SJCRH30 (cell line): Measurements from ENCODE around the gene CACNB4. TPM values are rescaled to one million over a fixed set of nuclear protein-coding genes. Genes with fewer than 3 reads are reported as not detected.

Experiments used
- DNase-seq, 2 experiments: peaks; one replicate each; pipeline ENCODE4 v3.0.0-alpha.2; 2015 to 2020
- H3K27ac ChIP-seq: fragments of 250-450 bp; sonication (Bioruptor Pico); 2 replicates; pipeline ENCODE4 v1.5.1; 2020; ENCODE audit warnings: mild to moderate bottlenecking, moderate library complexity
- H3K27me3 ChIP-seq: fragments of 250-450 bp; sonication (Bioruptor Pico); 2 replicates; pipeline ENCODE4 v1.5.1; 2020; ENCODE audit warnings: mild to moderate bottlenecking, moderate library complexity
- H3K36me3 ChIP-seq: fragments of 250-450 bp; sonication (Bioruptor Pico); 2 replicates; pipeline ENCODE4 v1.5.1; 2020; ENCODE audit warnings: mild to moderate bottlenecking, moderate library complexity
- H3K4me1 ChIP-seq: fragments of 250-450 bp; sonication (Bioruptor Pico); 2 replicates; pipeline ENCODE4 v1.5.1; 2020; ENCODE audit warnings: mild to moderate bottlenecking, moderate library complexity
- H3K4me3 ChIP-seq: fragments of 250-450 bp; sonication (Bioruptor Pico); 2 replicates; pipeline ENCODE4 v1.5.1; 2020; ENCODE audit warnings: mild to moderate bottlenecking, moderate library complexity
- H3K9me3 ChIP-seq: fragments of 250-450 bp; sonication (Bioruptor Pico); replicated peaks from 2 replicates; pipeline ENCODE4 v1.5.1; 2020; ENCODE audit warnings: mild to moderate bottlenecking, moderate library complexity
- total RNA-seq: library from RNA; depleted of rRNA; stranded (reverse); fragments of >200 nt; shearing (Covaris generic); gene quantifications from 2 replicates; pipeline ENCODE4 v1.2.3, GENCODE V29; 2014

Gene CACNB4
- total RNA-seq, 1 experiment from 2014 or later, result 2.2 TPM

GRCh38 chr2:152050915-152051314 is 47.9 kb downstream of the CACNB4 start:
- Histone ChIP-seq H3K4me1 (peaks cover 3% of the 10 kb centered on the region; the same call in 1 of the 2 replicates), H3K27me3 (no peaks in the 10 kb centered on the region), H3K4me3 (no peak overlapping the region), H3K36me3 (no peaks in the 10 kb centered on the region), H3K27ac (no peak overlapping the region), H3K9me3 (no peaks in the 10 kb centered on the region)
- no peak for DNase-seq

GRCh38 chr2:152050341-152050740 is 48.5 kb downstream of the CACNB4 start:
- Histone ChIP-seq H3K36me3 (no peaks in the 10 kb centered on the region), H3K4me1 (peaks cover 3% of the 10 kb centered on the region; the same call in 1 of the 2 replicates), H3K27ac (no peak overlapping the region), H3K9me3 (no peaks in the 10 kb centered on the region), H3K4me3 (no peak overlapping the region), H3K27me3 (no peaks in the 10 kb centered on the region)
- no peak for DNase-seq

GRCh38 chr2:152049541-152049940 is 49.3 kb downstream of the CACNB4 start:
- Histone ChIP-seq H3K4me1 (peaks cover 3% of the 10 kb centered on the region; the same call in 1 of the 2 replicates), H3K27me3 (no peaks in the 10 kb centered on the region), H3K4me3 (no peak overlapping the region), H3K27ac (no peak overlapping the region), H3K36me3 (no peaks in the 10 kb centered on the region), H3K9me3 (no peaks in the 10 kb centered on the region)
- no peak for DNase-seq

- DNase-seq, result peak in 1 of 2 experiments; percentile 39
- no peak overlapping the region for H3K27ac ChIP-seq
Measured at GRCh38 chr2:152047824-152048471, 50.9 kb downstream of the CACNB4 start.

GRCh38 chr2:152046940-152047339 is 51.9 kb downstream of the CACNB4 start:
- DNase-seq, result no peak
- Histone ChIP-seq H3K36me3 (no peaks in the 10 kb centered on the region), H3K4me1 (no peaks in the 10 kb centered on the region), H3K27ac (no peak overlapping the region), H3K27me3 (no peaks in the 10 kb centered on the region), H3K4me3 (no peak overlapping the region), H3K9me3 (no peaks in the 10 kb centered on the region)

More at GRCh38 chr2:152047824-152048471, 50.9 kb downstream of the CACNB4 start:
- Histone ChIP-seq H3K27me3 (no peaks in the 10 kb centered on the region), H3K9me3 (no peaks in the 10 kb centered on the region), H3K36me3 (no peaks in the 10 kb centered on the region), H3K4me3 (no peak overlapping the region), H3K4me1 (no peaks in the 10 kb centered on the region)

- DNase-seq, result no peak
- H3K4me1 ChIP-seq, result no peaks in the 10 kb centered on the region
- H3K27me3 ChIP-seq, result no peaks in the 10 kb centered on the region
- H3K4me3 ChIP-seq, result no peak overlapping the region
- no peaks in the 10 kb centered on the region for H3K36me3 ChIP-seq
- no peaks in the 10 kb centered on the region for H3K9me3 ChIP-seq
- no peak overlapping the region for H3K27ac ChIP-seq
Measured at GRCh38 chr2:152042636-152043615, 55.9 kb downstream of the CACNB4 start.

- Histone ChIP-seq H3K4me3 (no peak overlapping the region), H3K27me3 (no peaks in the 10 kb centered on the region), H3K36me3 (no peaks in the 10 kb centered on the region), H3K4me1 (no peaks in the 10 kb centered on the region), H3K27ac (no peak overlapping the region), H3K9me3 (no peaks in the 10 kb centered on the region)
- peak in 1 of 2 experiments; percentile 38 for DNase-seq
Measured at GRCh38 chr2:152038441-152038958, 60.3 kb downstream of the CACNB4 start.

- H3K4me3 ChIP-seq, result no peak overlapping the region
- H3K27me3 ChIP-seq, result no peaks in the 10 kb centered on the region
- no peaks in the 10 kb centered on the region for H3K36me3 ChIP-seq
- H3K9me3 ChIP-seq, result no peaks in the 10 kb centered on the region
- H3K27ac ChIP-seq, result no peak overlapping the region
- DNase-seq, result peak; percentile 58 to 64
- H3K4me1 ChIP-seq, result no peaks in the 10 kb centered on the region
Measured at GRCh38 chr2:152037743-152038435, 61.0 kb downstream of the CACNB4 start.

- H3K27ac ChIP-seq, result no peak overlapping the region
- DNase-seq, result peak; percentile 66 to 87
- H3K4me3 ChIP-seq, result no peak overlapping the region
- no peaks in the 10 kb centered on the region for H3K9me3 ChIP-seq
- no peaks in the 10 kb centered on the region for H3K27me3 ChIP-seq
- no peaks in the 10 kb centered on the region for H3K4me1 ChIP-seq
- H3K36me3 ChIP-seq, result no peaks in the 10 kb centered on the region
Measured at GRCh38 chr2:152036611-152037469, 62.0 kb downstream of the CACNB4 start.

- DNase-seq, result no peak
- H3K9me3 ChIP-seq, result no peaks in the 10 kb centered on the region
- no peaks in the 10 kb centered on the region for H3K4me1 ChIP-seq
- H3K36me3 ChIP-seq, result no peaks in the 10 kb centered on the region
- no peak overlapping the region for H3K4me3 ChIP-seq
- no peak overlapping the region for H3K27ac ChIP-seq
- no peaks in the 10 kb centered on the region for H3K27me3 ChIP-seq
Measured at GRCh38 chr2:152034257-152034801, 64.5 kb downstream of the CACNB4 start.

- Histone ChIP-seq H3K27ac (no peak overlapping the region), H3K9me3 (no peaks in the 10 kb centered on the region), H3K36me3 (no peaks in the 10 kb centered on the region), H3K27me3 (no peaks in the 10 kb centered on the region), H3K4me1 (no peaks in the 10 kb centered on the region), H3K4me3 (no peak overlapping the region)
- no peak for DNase-seq
Measured at GRCh38 chr2:152033011-152033925, 65.6 kb downstream of the CACNB4 start.

- no peak for DNase-seq
- no peaks in the 10 kb centered on the region for H3K27me3 ChIP-seq
- H3K4me3 ChIP-seq, result no peak overlapping the region
- H3K36me3 ChIP-seq, result no peaks in the 10 kb centered on the region
- no peaks in the 10 kb centered on the region for H3K4me1 ChIP-seq
- no peak overlapping the region for H3K27ac ChIP-seq
- no peaks in the 10 kb centered on the region for H3K9me3 ChIP-seq
Measured at GRCh38 chr2:152031747-152032306, 67.0 kb downstream of the CACNB4 start.
